Activated CD4-positive, alpha-beta T cell treated with anti-CD3 and anti-CD28 coated beads, Interleukin-2, amount 50 U/mL, for 4 hours (primary cell): Measurements from ENCODE around the gene LDHD.

Experiments
- DNase-seq, 2 experiments: peaks; one replicate each; pipeline ENCODE4 v3.0.0-alpha.2; 2020

Gene LDHD

GRCh38 chr16:75075688-75076268, 40.8 kb downstream of the LDHD start:
- DNase-seq, result no peak

- peak; percentile 65 to 68 for DNase-seq
Measured at GRCh38 chr16:75074920-75075687, 41.5 kb downstream of the LDHD start.

- DNase-seq, result no peak
Measured at GRCh38 chr16:75074304-75074793, 42.2 kb downstream of the LDHD start.

GRCh38 chr16:75073545-75074303, 42.9 kb downstream of the LDHD start:
- DNase-seq, result no peak

GRCh38 chr16:75072239-75072947, 44.2 kb downstream of the LDHD start:
- no peak for DNase-seq

- DNase-seq, result no peak
Measured at GRCh38 chr16:75071621-75072020, 45.0 kb downstream of the LDHD start.

- no peak for DNase-seq
Measured at GRCh38 chr16:75070012-75070841, 46.4 kb downstream of the LDHD start.

- DNase-seq, result no peak
Measured at GRCh38 chr16:75068085-75069031, 48.2 kb downstream of the LDHD start.

- no peak for DNase-seq
Measured at GRCh38 chr16:75066861-75067447, 49.6 kb downstream of the LDHD start.

GRCh38 chr16:75065521-75066149, 50.9 kb downstream of the LDHD start:
- no peak for DNase-seq

GRCh38 chr16:75065149-75065505, 51.5 kb downstream of the LDHD start:
- DNase-seq, result no peak

- peak; percentile 4 to 10 for DNase-seq
Measured at GRCh38 chr16:75064403-75065148, 52.0 kb downstream of the LDHD start.

- no peak for DNase-seq
Measured at GRCh38 chr16:75063549-75064088, 53.0 kb downstream of the LDHD start.

- DNase-seq, result no peak
Measured at GRCh38 chr16:75062976-75063346, 53.6 kb downstream of the LDHD start.

- no peak for DNase-seq
Measured at GRCh38 chr16:75062135-75062975, 54.2 kb downstream of the LDHD start.
